GM12892 (cell line): Measurements from ENCODE around the gene SULT1A1.

Experiments used
- POLR2A ChIP-seq: IDR thresholded peaks from 2 replicates; pipeline ENCODE4 v1.6.1; 2011; ENCODE audit warnings: low read depth, low read length, control low read depth
- POLR2AphosphoS5 ChIP-seq: IDR thresholded peaks from 2 replicates; pipeline ENCODE4 v1.6.1; 2011; ENCODE audit warnings: low read depth, low read length, control low read depth
- TAF1 ChIP-seq: IDR thresholded peaks from 2 replicates; pipeline ENCODE4 v1.6.1; 2011; ENCODE audit warnings: low read depth, mild to moderate bottlenecking, control low read depth, low read length, borderline replicate concordance

- TF ChIP-seq POLR2A (no peak), POLR2AphosphoS5 (no peak), TAF1 (no peak)
Observed at GRCh38 chr16:28610595-28611191, 849 bp upstream of the SULT1A1 start.
